Stomach smooth muscle (tissue), 2 donors: ENCODE results near the gene ZFAND2A.

ENCODE experiments used
- H3K27ac ChIP-seq: one replicate; pipeline ENCODE4 v1.7.0; 2013; ENCODE audit warnings: mild to moderate bottlenecking, low read length, inconsistent platforms
- H3K27me3 ChIP-seq, 2 donors: one replicate each; pipeline ENCODE4 v1.7.0; 2013; ENCODE audit warnings: low read length in 2 of 2; ENCODE audit not compliant: insufficient read depth in 2 of 2, control insufficient read depth in 1 of 2
- H3K36me3 ChIP-seq, 2 donors: one replicate each; pipeline ENCODE4 v1.7.0; 2013; ENCODE audit warnings: low read length in 2 of 2; ENCODE audit not compliant: control insufficient read depth in 2 of 2, insufficient read depth in 2 of 2
- H3K4me1 ChIP-seq: one replicate; pipeline ENCODE4 v1.7.0; 2013; ENCODE audit warnings: low read length; ENCODE audit not compliant: control insufficient read depth, insufficient read depth
- H3K4me3 ChIP-seq, 2 donors: one replicate each; pipeline ENCODE4 v1.7.0; 2013; ENCODE audit warnings: low read length in 2 of 2
- H3K9ac ChIP-seq, 2 donors: one replicate each; pipeline ENCODE4 v1.7.0; 2013; ENCODE audit warnings: low read length in 2 of 2, mild to moderate bottlenecking in 1 of 2
- H3K9me3 ChIP-seq, 2 donors: one replicate each; pipeline ENCODE4 v1.7.0; 2013; ENCODE audit warnings: low read length in 2 of 2; ENCODE audit not compliant: control insufficient read depth in 2 of 2
- donor health status: healthy.
- donor health status: Pancreatic carcinoma.

The ZFAND2A gene

GRCh38 chr7:1131471-1132265 is 28.3 kb downstream of the ZFAND2A start:
- Histone ChIP-seq H3K9ac (no peak overlapping the region), H3K4me3 (no peak overlapping the region), H3K36me3 (peaks cover 5 to 6% of the 10 kb centered on the region in 2 donors), H3K27me3 (no peaks in the 10 kb centered on the region), H3K27ac (no peak overlapping the region), H3K9me3 (no peaks in the 10 kb centered on the region), H3K4me1 (peaks cover under 1% of the 10 kb centered on the region)

DNA sequence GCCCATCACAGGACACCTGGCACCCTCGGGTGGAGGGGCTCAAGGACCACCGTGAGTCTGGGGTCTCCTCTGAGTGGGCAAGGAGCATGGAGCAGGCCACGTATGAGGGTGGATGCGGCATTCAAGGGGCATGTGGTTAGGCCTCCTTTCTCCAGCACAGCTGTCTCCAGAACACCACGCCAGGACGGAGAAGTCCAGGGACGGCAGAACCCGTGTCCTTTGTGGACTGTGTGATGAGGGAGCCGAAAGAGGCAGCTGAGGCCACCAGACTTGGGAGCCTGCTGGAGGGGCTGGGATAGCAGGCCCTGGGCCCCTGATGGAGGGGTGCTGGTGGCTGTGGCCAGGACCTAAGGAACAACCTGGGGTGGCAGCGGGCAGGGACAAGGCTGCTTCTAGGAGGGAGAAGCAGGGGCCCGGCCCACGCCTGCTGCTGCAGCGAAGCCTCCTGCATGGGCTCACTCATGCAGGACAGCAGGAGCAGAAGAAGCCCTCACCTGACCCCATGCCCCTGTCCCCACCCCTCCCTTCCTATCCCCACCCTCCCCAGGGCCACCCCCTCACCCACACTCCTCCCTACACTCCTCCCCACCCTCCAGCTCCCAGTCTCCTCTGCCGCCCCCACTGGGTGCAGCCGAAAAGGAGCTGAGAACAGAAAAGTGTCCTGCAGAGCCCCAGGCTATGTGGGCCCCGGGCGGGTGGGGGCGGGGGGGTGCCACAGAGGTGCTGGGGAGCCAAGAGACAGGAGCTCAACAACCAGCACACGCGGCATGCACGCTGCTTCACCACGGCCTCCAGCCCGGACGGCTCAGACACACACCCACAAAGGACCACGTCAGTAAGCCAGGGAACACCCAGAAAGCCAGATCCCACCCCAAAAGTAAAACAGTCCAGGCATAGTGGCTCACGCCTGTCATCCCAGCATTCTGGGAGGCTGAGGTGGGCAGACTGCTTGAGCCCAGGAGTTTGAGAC is 29.7 kb downstream of the ZFAND2A start:
- Histone ChIP-seq H3K4me3 (no peak overlapping the region), H3K9me3 (no peaks in the 10 kb centered on the region), H3K27ac (no peak overlapping the region), H3K4me1 (no peaks in the 10 kb centered on the region), H3K36me3 (peaks cover 9 to 11% of the 10 kb centered on the region in 2 donors), H3K27me3 (no peaks in the 10 kb centered on the region), H3K9ac (no peak overlapping the region)

DNA sequence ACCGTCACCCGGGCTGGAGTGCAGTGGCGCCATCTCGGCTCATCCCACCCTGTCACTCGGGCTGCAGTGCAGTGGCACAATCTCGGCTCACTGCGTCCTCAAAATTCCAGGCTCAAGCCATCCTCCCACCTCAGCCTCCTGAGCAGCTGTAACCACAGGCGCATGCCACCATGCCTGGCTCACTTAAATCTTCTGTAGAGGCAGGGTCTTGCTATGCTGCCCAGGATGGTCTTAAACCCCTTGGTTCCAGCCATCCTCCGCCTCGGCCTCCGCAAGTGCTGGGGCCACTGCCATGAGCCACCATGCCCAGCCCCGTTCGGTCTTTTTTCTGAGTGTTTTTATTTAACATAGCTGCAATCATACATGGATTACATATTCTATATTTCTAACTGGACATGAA is 30.6 kb downstream of the ZFAND2A start:
- Histone ChIP-seq H3K9ac (no peak overlapping the region), H3K4me3 (no peak overlapping the region), H3K4me1 (peaks cover 7% of the 10 kb centered on the region), H3K27ac (no peak overlapping the region), H3K36me3 (peaks cover 9 to 11% of the 10 kb centered on the region in 2 donors), H3K27me3 (no peaks in the 10 kb centered on the region), H3K9me3 (no peaks in the 10 kb centered on the region)

DNA sequence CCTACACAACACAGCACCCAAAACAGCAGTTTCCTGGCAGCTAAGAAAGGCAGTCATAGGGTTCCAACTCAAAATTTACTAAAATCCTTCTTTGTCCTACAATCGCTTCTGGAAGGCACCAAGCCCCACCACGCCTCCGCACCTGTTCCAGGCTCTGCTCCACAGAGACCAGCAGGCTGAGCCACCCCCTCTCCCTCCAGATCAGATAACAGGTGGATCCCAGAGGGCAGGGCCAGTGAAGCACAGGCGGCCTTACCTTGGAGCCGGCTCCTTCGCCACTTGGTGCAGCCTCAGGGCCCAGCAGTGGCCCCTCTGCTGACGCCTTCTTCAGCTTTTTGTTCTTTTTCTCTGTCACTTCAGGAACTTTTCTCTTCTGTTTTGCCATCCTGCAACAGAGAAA is 33.0 kb downstream of the ZFAND2A start:
- Histone ChIP-seq H3K36me3 (peaks cover 6 to 11% of the 10 kb centered on the region in 2 donors), H3K4me3 (no peak overlapping the region), H3K9me3 (no peaks in the 10 kb centered on the region), H3K27ac (no peak overlapping the region), H3K4me1 (peaks cover 20% of the 10 kb centered on the region), H3K27me3 (no peaks in the 10 kb centered on the region), H3K9ac (no peak overlapping the region)

- H3K36me3 ChIP-seq: peaks cover 6 to 11% of the 10 kb centered on the region in 2 donors
- no peak overlapping the region for H3K27ac ChIP-seq
- H3K4me1 ChIP-seq: peaks cover 20% of the 10 kb centered on the region
- no peak overlapping the region for H3K9ac ChIP-seq
- H3K9me3 ChIP-seq: no peaks in the 10 kb centered on the region
- H3K27me3 ChIP-seq: no peaks in the 10 kb centered on the region
- no peak overlapping the region for H3K4me3 ChIP-seq
Observed at GRCh38 chr7:1125603-1125969, 34.4 kb downstream of the ZFAND2A start.

GRCh38 chr7:1124816-1125602 is 35.0 kb downstream of the ZFAND2A start:
- Histone ChIP-seq H3K4me3 (no peak overlapping the region), H3K9ac (no peak overlapping the region), H3K27ac (no peak overlapping the region), H3K27me3 (no peaks in the 10 kb centered on the region), H3K4me1 (peaks cover 20% of the 10 kb centered on the region), H3K9me3 (no peaks in the 10 kb centered on the region), H3K36me3 (peaks cover 6 to 11% of the 10 kb centered on the region in 2 donors)

- peak overlapping the region in 1 of 2 donors; percentile 55 for H3K4me3 ChIP-seq
- peak overlapping the region; percentile 58 for H3K27ac ChIP-seq
- H3K27me3 ChIP-seq: no peaks in the 10 kb centered on the region
- H3K9ac ChIP-seq: peak overlapping the region; percentile 51 to 58
- H3K36me3 ChIP-seq: peaks cover 6 to 11% of the 10 kb centered on the region in 2 donors
- peaks cover 20% of the 10 kb centered on the region for H3K4me1 ChIP-seq
- H3K9me3 ChIP-seq: no peaks in the 10 kb centered on the region
Observed at GRCh38 chr7:1124164-1124563, 35.8 kb downstream of the ZFAND2A start.

DNA sequence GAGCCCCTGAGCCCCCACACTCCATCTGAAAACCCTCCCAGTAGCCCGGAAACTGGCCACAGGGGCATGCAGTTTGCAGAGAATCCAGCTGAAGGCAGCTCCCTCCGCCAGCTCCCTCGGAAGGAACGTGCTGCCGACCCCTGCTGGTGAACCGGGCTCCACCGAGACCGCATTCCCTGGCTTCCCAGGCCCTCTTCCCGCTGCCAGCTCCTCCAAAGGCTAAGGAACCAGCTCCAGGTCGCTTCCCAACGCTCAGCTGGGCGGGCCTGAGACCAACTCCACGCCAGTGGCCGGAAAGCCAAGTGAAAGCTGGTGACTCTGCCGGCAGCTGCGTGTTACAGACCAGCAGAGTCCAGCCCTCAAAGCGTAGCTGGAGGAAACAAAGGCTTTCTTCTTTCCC is 36.3 kb downstream of the ZFAND2A start:
- H3K27ac ChIP-seq: peak overlapping the region; percentile 58
- peak overlapping the region; percentile 51 to 58 for H3K9ac ChIP-seq
- peak overlapping the region; percentile 7 to 55 for H3K4me3 ChIP-seq
- H3K27me3 ChIP-seq: no peaks in the 10 kb centered on the region
- no peaks in the 10 kb centered on the region for H3K9me3 ChIP-seq
- peaks cover 20% of the 10 kb centered on the region for H3K4me1 ChIP-seq
- H3K36me3 ChIP-seq: peaks cover 6 to 11% of the 10 kb centered on the region in 2 donors

- H3K36me3 ChIP-seq: peaks cover 6 to 11% of the 10 kb centered on the region in 2 donors
- peak overlapping the region in 1 of 2 donors; percentile 55 for H3K4me3 ChIP-seq
- H3K4me1 ChIP-seq: peaks cover 20% of the 10 kb centered on the region
- H3K27ac ChIP-seq: peak overlapping the region; percentile 58
- H3K9ac ChIP-seq: peak overlapping the region in 1 of 2 donors; percentile 22
- no peaks in the 10 kb centered on the region for H3K9me3 ChIP-seq
- H3K27me3 ChIP-seq: no peaks in the 10 kb centered on the region
Observed at GRCh38 chr7:1122832-1123501, 37.0 kb downstream of the ZFAND2A start.
